K562 (cell line): ENCODE measurements around the gene ADAMTS6. TPM values are rescaled to one million over a fixed set of nuclear protein-coding genes. Genes with fewer than 3 reads are reported as not detected.

Experiments used
- ATAC-seq: fragments of 200-7000 bp; cut with Tn5 transposase; 3 replicates; pipeline ENCODE4 v1.9.1; 2020; ENCODE audit warnings: moderate library complexity
- BruUV-seq: library from RNA; stranded (reverse); fragments of 400-500 nt; replicated peaks from 2 replicates; lab custom pipeline; 2021; lab: Mats Ljungman, UMichigan
- CTCF ChIA-PET: fragments of 300-600 bp; formaldehyde crosslinking; extraction: SDS; loops from one replicate; lab custom pipeline; 2021; ENCODE audit warnings: low intra/inter-chr PET ratio; lab: Yijun Ruan, JAX
- POLR2A ChIA-PET: fragments of 300-600, 350-650 bp; sonication (Branson Sonifier 250); formaldehyde crosslinking; extraction: SDS; loops from one replicate; lab custom pipeline; 2021; ENCODE audit warnings: antibody characterized with exemption, inconsistent platforms; lab: Yijun Ruan, JAX
- DNase-seq, 4 experiments: peaks; one replicate each; pipeline versions ENCODE4 v3.0.0 to v3.0.0-alpha.2; 2011 to 2018; ENCODE audit warnings: low spot score in 3 of 4, mixed read lengths in 3 of 4; ENCODE audit errors: extremely low read depth in 1 of 4
- FAIRE-seq: peaks from 2 replicates; lab custom pipeline; 2011; peaks lifted over from hg19 to GRCh38; lab: Jason Lieb, UNC
- H2AFZ ChIP-seq: 2 replicates; pipeline ENCODE4 v1.6.0; 2011; ENCODE audit warnings: low read depth, low read length, control low read depth, inconsistent platforms
- H3K27ac ChIP-seq: fragments of 200-600 bp; 3 replicates; pipeline ENCODE4 v1.8.0; 2011; ENCODE audit warnings: low read depth, mild to moderate bottlenecking, control low read depth, inconsistent platforms, low read length, moderate library complexity, mixed read lengths; ENCODE audit errors: extremely low read depth
- H3K27me3 ChIP-seq, 2 experiments: fragments of 300-600 bp in 1 of 2; 2 replicates in 1 of 2; 3 replicates in 1 of 2; pipeline versions ENCODE4 v1.6.0 to v1.8.0; 2011; ENCODE audit warnings: inconsistent platforms in 2 of 2, low read length in 2 of 2, mild to moderate bottlenecking in 1 of 2, mixed read lengths in 1 of 2, moderate library complexity in 1 of 2; ENCODE audit not compliant: control insufficient read depth in 2 of 2, insufficient read depth in 2 of 2
- H3K36me3 ChIP-seq: fragments of 300-600 bp; 3 replicates; pipeline ENCODE4 v1.8.0; 2011; ENCODE audit warnings: mild to moderate bottlenecking, low read length, inconsistent platforms; ENCODE audit not compliant: control insufficient read depth, insufficient read depth
- H3K4me1 ChIP-seq, 2 experiments: fragments of 200-600 bp in 1 of 2; replicated peaks in 1 of 2; 2 replicates in 1 of 2; 3 replicates in 1 of 2; pipeline versions ENCODE4 v1.5.1 to v1.8.0; 2011; ENCODE audit warnings: inconsistent platforms in 2 of 2, low read length in 2 of 2, mild to moderate bottlenecking in 1 of 2, mixed read lengths in 1 of 2, moderate library complexity in 1 of 2; ENCODE audit not compliant: control insufficient read depth in 2 of 2, insufficient read depth in 2 of 2
- H3K4me2 ChIP-seq: 2 replicates; pipeline ENCODE4 v1.6.1; 2011; ENCODE audit warnings: low read length, control low read depth, inconsistent platforms, mixed read lengths; ENCODE audit not compliant: insufficient read depth
- H3K4me3 ChIP-seq: fragments of 200-600 bp; sonication (generic), shearing (Covaris generic); 2 replicates; pipeline ENCODE4 v1.5.1; 2016; ENCODE audit warnings: control low read depth, inconsistent platforms
- H3K79me2 ChIP-seq: fragments of 200-600 bp; 3 replicates; pipeline ENCODE4 v1.8.0; 2011; ENCODE audit warnings: low read length, inconsistent platforms; ENCODE audit not compliant: control insufficient read depth, insufficient read depth
- H3K9ac ChIP-seq, 2 experiments: 2 replicates each; pipeline versions ENCODE4 v1.6.0 to v1.6.1; 2011; ENCODE audit warnings: low read depth in 2 of 2, low read length in 2 of 2, control low read depth in 1 of 2, inconsistent platforms in 1 of 2, mild to moderate bottlenecking in 1 of 2, mixed read lengths in 1 of 2; ENCODE audit not compliant: insufficient read depth in 1 of 2
- H3K9me1 ChIP-seq: one replicate; pipeline ENCODE4 v1.6.0; 2011; ENCODE audit warnings: inconsistent platforms, mild to moderate bottlenecking, low read length, moderate library complexity; ENCODE audit not compliant: control insufficient read depth, insufficient read depth
- H3K9me3 ChIP-seq: replicated peaks from 2 replicates; pipeline ENCODE4 v1.5.1; 2011; ENCODE audit warnings: low read depth, low read length, inconsistent platforms; ENCODE audit not compliant: control insufficient read depth, insufficient read depth
- H4K20me1 ChIP-seq: replicated peaks from 2 replicates; pipeline ENCODE4 v1.6.1; 2011; ENCODE audit warnings: low read length, inconsistent platforms, mixed read lengths; ENCODE audit not compliant: control insufficient read depth, insufficient read depth
- BCLAF1 ChIP-seq, 2 experiments: fragments of 450-650 bp in 1 of 2; IDR thresholded peaks; 2 replicates each; pipeline ENCODE4 v1.6.1; 2011 to 2017; ENCODE audit warnings: low read depth in 2 of 2, antibody characterized with exemption in 1 of 2, borderline replicate concordance in 1 of 2, low read length in 1 of 2, mild to moderate bottlenecking in 1 of 2, mixed read lengths in 1 of 2; ENCODE audit not compliant: control insufficient read depth in 1 of 2
- C11orf30 ChIP-seq: fragments of 450-650 bp; IDR thresholded peaks from 2 replicates; pipeline ENCODE4 v1.6.1; 2016; ENCODE audit warnings: low read depth, mild to moderate bottlenecking
- ETV6 ChIP-seq, 3 experiments: fragments of 150-350 bp in 1 of 3; sonication (generic) in 1 of 3; formaldehyde crosslinking in 1 of 3; IDR thresholded peaks; 2 replicates each; pipeline versions ENCODE4 v1.6.1 to v1.8.0; 2014 to 2022; ENCODE audit warnings: borderline replicate concordance in 2 of 3, low read depth in 2 of 3, antibody characterized with exemption in 1 of 3, low read length in 1 of 3, mild to moderate bottlenecking in 1 of 3, missing genetic modification reagents in 1 of 3
- JUNB ChIP-seq: fragments of 450-650 bp; formaldehyde crosslinking; conservative IDR thresholded peaks from 2 replicates; pipeline ENCODE4 v1.4.0; 2020; ENCODE audit warnings: mild to moderate bottlenecking
- POLR2AphosphoS2 ChIP-seq: IDR thresholded peaks from 2 replicates; pipeline ENCODE4 v1.6.1; 2012; ENCODE audit warnings: low read length, improper control_type of control experiment
- POLR2G ChIP-seq: fragments of 200-400 bp; formaldehyde crosslinking; IDR thresholded peaks from 2 replicates; pipeline ENCODE4 v1.6.1; 2017; ENCODE audit warnings: low read depth, mild to moderate bottlenecking, antibody characterized with exemption, low read length, moderate library complexity
- ZBTB2 ChIP-seq: fragments of 450-650 bp; IDR thresholded peaks from 2 replicates; pipeline ENCODE4 v1.6.1; 2016; ENCODE audit warnings: antibody characterized with exemption
- ZNF699 ChIP-seq: fragments of 250-450 bp; sonication (Bioruptor Pico); IDR thresholded peaks from 2 replicates; pipeline ENCODE4 v1.8.0; 2021; ENCODE audit warnings: mild to moderate bottlenecking, moderate library complexity; ENCODE audit not compliant: insufficient replicate concordance
- WGBS: fragments of 100-300 bp; shearing (Covaris generic); methylation state at CpG from one replicate; pipeline ENCODE4 v1.1.6; 2016; ENCODE audit warnings: low coverage, mixed read lengths; ENCODE audit not compliant: insufficient coverage; ENCODE audit errors: missing lambda C conversion rate; 5-methylcytosine and 5-hydroxymethylcytosine counted together
- in situ Hi-C: fragments of 300-500 bp; cut with MboI; formaldehyde crosslinking; loops from 4 replicates; pipeline ENCODE4 v1.15.0; 2018; ENCODE audit warnings: inconsistent platforms, mixed read lengths
- intact Hi-C: fragments of 100-400 bp; cut with micrococcal nuclease; formaldehyde crosslinking; loops from 2 replicates; pipeline ENCODE4 v1.14.2; 2022
- polyA plus RNA-seq, 8 experiments: library from polyadenylated mRNA; depleted of rRNA in 4 of 8; stranded (reverse) in 5 of 8; unstranded in 3 of 8; fragments of >200 nt; fragmentation: Nextera tagmentation in 2 of 8; fragmentation: Illumina TruSeq in 1 of 8; extraction: Ambion mirVana in 2 of 8; extraction: Trizol in 1 of 8; gene quantifications; 2 replicates each; pipeline versions ENCODE4 v1.2.1 to v1.2.3, GENCODE V29; 2011 to 2014; ENCODE audit warnings: inconsistent platforms in 1 of 8, missing spikeins in 1 of 8
- total RNA-seq, 7 experiments: library from RNA; depleted of rRNA in 6 of 7; stranded (reverse); fragments of >200 nt in 6 of 7; fragmentation: Illumina TruSeq in 2 of 7; extraction: Trizol in 2 of 7; gene quantifications; 2 replicates each; pipeline versions ENCODE4 v1.2.1 to v1.2.3, GENCODE V29; 2011 to 2021; ENCODE audit warnings: low replicate concordance in 1 of 7
- TF ChIP-seq, protein P1 (sequence below): fragments of 450-650 bp; conservative IDR thresholded peaks from 2 replicates; pipeline ENCODE4 v1.6.1; 2016; ENCODE audit warnings: missing genetic modification characterization, low read depth, mild to moderate bottlenecking, control low read depth, missing compliant biosample characterization

ADAMTS6 gene
- total and polyA plus RNA-seq, 9 of the 15 experiments (the other 6 are each of a cell fraction or from before 2014, with no cell fraction given) = 0.57 to 5.3 (median 1.5) TPM

GRCh38 chr5:65307088-65307487, 174.6 kb downstream of the ADAMTS6 start (continued):
- TF ChIP-seq ETV6 (IDR thresholded peaks at IDR 0.05; ENCODE audit: borderline replicate concordance in 1 of 2, low read depth in 2 of 2, low read length in 1 of 2) (no peak), ETV6 (CRISPR knock-in tag; IDR thresholded peaks at IDR 0.05; ENCODE audit: borderline replicate concordance) (no peak), ZNF699 (CRISPR knock-in tag) (no peak), POLR2AphosphoS2 (no peak)
- TF ChIP-seq, protein P1, sequence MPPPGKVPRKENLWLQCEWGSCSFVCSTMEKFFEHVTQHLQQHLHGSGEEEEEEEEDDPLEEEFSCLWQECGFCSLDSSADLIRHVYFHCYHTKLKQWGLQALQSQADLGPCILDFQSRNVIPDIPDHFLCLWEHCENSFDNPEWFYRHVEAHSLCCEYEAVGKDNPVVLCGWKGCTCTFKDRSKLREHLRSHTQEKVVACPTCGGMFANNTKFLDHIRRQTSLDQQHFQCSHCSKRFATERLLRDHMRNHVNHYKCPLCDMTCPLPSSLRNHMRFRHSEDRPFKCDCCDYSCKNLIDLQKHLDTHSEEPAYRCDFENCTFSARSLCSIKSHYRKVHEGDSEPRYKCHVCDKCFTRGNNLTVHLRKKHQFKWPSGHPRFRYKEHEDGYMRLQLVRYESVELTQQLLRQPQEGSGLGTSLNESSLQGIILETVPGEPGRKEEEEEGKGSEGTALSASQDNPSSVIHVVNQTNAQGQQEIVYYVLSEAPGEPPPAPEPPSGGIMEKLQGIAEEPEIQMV (tag) = no peak

DNA sequence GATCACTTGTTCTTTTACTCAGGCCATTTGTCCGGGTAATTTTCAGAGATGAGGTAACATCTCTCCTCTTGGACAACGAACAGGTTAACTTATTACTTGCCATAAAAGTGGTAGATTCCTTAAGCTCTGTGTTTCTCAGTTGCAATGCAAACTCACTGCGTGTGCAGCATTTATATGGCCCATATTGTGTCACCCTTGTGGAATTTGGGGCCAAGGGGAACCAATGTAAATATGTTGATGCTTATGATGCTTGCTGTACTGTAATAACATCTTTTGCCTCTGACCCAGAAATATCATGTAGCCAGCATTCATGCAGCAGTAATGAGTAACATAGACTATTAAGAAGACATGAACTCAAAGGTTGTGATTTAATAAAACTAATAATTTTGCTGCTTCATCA, 175.8 kb downstream of the ADAMTS6 start:
- BruUV-seq = no TSS peak
- Histone ChIP-seq H2AFZ (no peak overlapping the region), H3K9me1 (no peaks in the 10 kb centered on the region), H3K9ac (no peak overlapping the region), H4K20me1 (no peaks in the 10 kb centered on the region), H3K27me3 (no peaks in the 10 kb centered on the region), H3K36me3 (no peaks in the 10 kb centered on the region), H3K4me3 (no peak overlapping the region), H3K9me3 (no peaks in the 10 kb centered on the region), H3K4me2 (no peak overlapping the region), H3K27ac (no peak overlapping the region), H3K4me1 (no peaks in the 10 kb centered on the region), H3K79me2 (no peaks in the 10 kb centered on the region)
- in situ Hi-C loops (no loop called here), intact Hi-C loops (no loop called here)
- no peak for TF ChIP-seq POLR2G
- no peak for TF ChIP-seq JUNB (CRISPR knock-in tag)
- no peak for TF ChIP-seq C11orf30
- TF ChIP-seq BCLAF1 (IDR thresholded peaks at IDR 0.05; ENCODE audit: borderline replicate concordance in 1 of 2, control insufficient read depth in 1 of 2, low read depth in 2 of 2, low read length in 1 of 2) = no peak
- no peak for TF ChIP-seq ZBTB2
- CTCF ChIA-PET = no interaction called here
- ATAC-seq (no peak), DNase-seq (no peak), FAIRE-seq (no peak)
- POLR2A ChIA-PET = no interaction called here
- WGBS = 8% methylated on average over 3 of the region's 3 CpGs
